Mononuclear cell (primary cell): ENCODE results near the gene LIPG. TPM values are rescaled to one million over a fixed set of nuclear protein-coding genes. Genes with fewer than 3 reads are reported as not detected.

Experiments
- H3K27me3 ChIP-seq: 2 replicates; pipeline ENCODE4 v1.6.0; 2011; ENCODE audit warnings: low read length, control low read depth; ENCODE audit not compliant: insufficient read depth
- H3K4me1 ChIP-seq: 2 replicates; pipeline ENCODE4 v1.5.1; 2011; ENCODE audit warnings: mild to moderate bottlenecking, low read length, control low read depth; ENCODE audit not compliant: insufficient read depth
- H3K4me3 ChIP-seq: 2 replicates; pipeline ENCODE4 v1.5.1; 2011; ENCODE audit warnings: mild to moderate bottlenecking, low read length, moderate library complexity
- H3K9me3 ChIP-seq: 2 replicates; pipeline ENCODE4 v1.5.1; 2011; ENCODE audit warnings: low read depth, mild to moderate bottlenecking, control low read depth, low read length
- total RNA-seq: library from RNA; depleted of rRNA; stranded (reverse); fragments of >200 nt; gene quantifications from one replicate; pipeline ENCODE4 v1.2.3, GENCODE V29; 2012

LIPG gene
- total RNA-seq, 1 donor = not detected

DNA sequence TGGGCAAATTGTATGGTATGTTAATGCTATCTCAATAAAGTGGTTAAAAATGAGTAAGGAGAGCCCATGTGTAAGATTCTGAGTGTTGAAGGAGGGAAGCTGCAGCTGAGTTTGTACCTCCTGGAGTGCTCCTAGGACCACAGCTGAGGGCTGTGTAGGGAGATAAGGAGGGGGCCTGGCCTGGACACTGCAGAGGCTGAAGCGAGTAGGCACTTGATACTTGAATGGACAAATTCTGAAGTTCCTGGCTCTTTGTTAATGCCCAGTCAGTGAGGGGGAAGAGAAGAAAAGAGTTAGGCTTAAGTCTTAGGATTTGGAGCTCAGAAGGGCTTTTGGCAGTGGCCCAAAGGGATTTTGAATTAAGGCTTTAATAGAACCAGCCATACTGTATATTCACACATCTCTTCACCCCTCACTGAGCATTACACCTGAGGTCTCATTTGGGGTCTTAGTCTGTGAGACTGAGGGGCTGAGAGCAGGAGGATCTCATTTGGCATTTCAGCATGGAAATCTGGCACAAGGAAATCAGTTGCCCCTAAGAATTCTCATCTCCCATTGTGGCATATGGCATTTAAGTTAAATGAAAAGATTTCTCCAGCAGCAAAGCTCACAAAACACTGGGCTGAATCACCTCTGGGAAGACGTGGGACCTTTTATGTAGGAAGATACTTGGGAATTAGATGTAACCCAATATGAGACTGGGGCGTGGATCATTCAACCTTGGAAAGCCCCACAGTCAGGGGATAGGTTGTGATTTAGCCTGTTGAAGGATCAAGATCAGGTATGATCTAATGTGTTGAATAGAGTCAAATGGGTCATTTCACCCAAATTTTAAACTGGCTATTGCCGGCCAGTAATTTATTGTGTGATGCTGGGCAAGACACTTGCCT is 46.8 kb downstream of the LIPG start:
- no peak overlapping the region for H3K4me3 ChIP-seq
- no peaks in the 10 kb centered on the region for H3K9me3 ChIP-seq
- no peaks in the 10 kb centered on the region for H3K4me1 ChIP-seq
- peaks cover 12% of the 10 kb centered on the region for H3K27me3 ChIP-seq

DNA sequence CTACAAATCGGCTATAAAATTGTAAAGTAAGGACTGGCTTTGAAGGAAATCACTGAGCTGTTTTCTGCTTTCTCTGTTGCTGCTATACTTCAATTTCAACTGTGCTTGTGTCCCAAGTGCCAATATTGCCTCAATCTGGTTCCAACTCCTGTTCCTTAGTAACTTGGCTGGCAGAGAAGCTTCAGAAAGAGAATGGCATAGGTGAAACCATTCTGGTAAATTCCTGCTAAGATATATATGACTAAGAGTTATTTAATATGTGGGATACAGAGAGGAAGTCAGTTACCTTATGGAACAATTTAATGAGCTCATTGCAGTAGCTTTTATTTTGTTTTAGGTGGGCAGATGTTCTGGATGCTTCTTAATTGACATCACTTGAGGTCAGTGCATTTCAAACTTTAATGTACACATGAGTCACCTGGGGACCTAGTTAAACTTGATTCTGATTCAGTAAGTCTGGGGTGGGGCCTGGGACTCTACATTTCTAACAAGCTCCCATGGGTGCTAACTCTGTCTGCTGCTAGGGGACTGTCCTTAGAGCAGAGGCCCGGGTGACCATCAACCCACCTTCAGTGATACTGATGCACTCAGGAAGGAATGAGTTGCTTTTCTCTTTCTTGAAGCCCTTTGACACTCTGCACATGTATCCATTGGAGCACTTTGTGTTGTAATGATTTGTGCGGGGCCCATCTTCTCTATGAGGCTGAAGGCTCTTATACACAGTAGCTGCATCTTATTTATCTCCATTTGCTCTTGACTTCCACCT is 47.6 kb downstream of the LIPG start:
- Histone ChIP-seq H3K9me3 (no peaks in the 10 kb centered on the region), H3K27me3 (peaks cover 8% of the 10 kb centered on the region), H3K4me1 (no peaks in the 10 kb centered on the region)

DNA sequence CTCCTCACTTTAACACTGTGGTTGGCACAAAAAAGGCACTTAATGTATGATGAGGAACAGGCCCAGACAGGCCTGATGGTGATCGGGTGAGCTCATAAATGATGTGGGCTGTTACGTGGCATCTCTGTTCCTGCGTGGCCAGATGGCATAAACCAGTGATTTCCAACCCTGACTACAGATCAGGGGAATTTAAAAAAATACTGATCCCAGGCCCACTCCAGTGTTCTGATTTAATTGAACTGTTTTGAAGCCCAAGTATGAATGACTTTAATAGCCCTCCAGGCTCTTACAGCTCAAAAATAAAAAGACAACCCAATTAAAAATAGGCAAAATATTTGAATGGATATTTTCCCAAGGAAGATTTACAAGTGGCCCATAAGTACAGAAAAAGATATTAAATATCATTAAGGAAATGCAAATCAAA is 48.2 kb downstream of the LIPG start:
- no peaks in the 10 kb centered on the region for H3K9me3 ChIP-seq
- no peaks in the 10 kb centered on the region for H3K4me1 ChIP-seq
- H3K27me3 ChIP-seq = peaks cover 7% of the 10 kb centered on the region
- no peak overlapping the region for H3K4me3 ChIP-seq

More for the DNA sequence above, 47.6 kb downstream of the LIPG start:
- H3K4me3 ChIP-seq = no peak overlapping the region

DNA sequence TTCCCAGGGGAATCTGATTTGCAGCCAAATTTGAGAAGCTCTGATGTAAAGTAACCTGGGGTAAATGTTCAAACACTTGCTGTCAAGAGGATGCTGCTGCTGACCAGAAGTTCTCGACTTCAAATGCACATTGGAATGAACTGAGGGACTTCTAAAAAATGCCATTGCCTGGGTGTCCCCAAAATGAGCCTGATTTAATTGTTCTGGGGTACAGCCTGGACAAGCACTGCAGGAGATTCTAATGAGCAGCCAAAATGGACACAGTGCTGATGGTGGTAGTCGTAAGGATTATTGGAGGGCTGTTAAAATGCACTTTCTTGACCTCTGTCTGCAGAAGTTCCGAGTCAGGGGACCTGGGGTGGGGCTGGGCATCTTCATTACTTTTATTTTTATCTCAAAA is 49.5 kb downstream of the LIPG start:
- Histone ChIP-seq H3K4me1 (no peaks in the 10 kb centered on the region), H3K27me3 (no peaks in the 10 kb centered on the region), H3K4me3 (no peak overlapping the region), H3K9me3 (no peaks in the 10 kb centered on the region)

DNA sequence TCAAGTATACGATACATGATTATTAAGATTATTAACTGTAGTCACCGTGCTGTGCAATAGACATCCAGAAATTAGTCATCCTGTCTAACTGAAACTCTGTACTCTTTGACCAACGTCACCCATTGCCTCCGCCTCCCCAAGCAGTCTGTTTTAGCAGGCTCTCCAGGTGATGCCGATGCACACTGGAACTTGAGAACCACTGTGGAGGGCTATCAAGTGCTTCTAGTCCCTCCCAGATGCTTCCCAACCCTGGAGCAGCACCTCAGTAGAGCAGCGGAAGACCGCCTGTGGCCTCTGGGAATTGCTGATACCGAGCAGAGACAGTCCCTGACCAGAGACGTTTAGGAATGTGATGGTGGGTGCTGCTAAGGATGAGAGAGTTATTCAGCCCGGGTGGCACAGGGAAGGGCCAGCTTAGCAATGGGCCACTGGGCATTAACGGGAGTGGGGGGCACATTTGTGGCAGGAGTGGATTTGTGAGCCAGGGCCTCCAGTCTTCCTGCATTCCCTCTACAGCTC is 50.7 kb downstream of the LIPG start:
- Histone ChIP-seq H3K27me3 (no peaks in the 10 kb centered on the region), H3K4me1 (no peaks in the 10 kb centered on the region), H3K9me3 (no peaks in the 10 kb centered on the region), H3K4me3 (no peak overlapping the region)

DNA sequence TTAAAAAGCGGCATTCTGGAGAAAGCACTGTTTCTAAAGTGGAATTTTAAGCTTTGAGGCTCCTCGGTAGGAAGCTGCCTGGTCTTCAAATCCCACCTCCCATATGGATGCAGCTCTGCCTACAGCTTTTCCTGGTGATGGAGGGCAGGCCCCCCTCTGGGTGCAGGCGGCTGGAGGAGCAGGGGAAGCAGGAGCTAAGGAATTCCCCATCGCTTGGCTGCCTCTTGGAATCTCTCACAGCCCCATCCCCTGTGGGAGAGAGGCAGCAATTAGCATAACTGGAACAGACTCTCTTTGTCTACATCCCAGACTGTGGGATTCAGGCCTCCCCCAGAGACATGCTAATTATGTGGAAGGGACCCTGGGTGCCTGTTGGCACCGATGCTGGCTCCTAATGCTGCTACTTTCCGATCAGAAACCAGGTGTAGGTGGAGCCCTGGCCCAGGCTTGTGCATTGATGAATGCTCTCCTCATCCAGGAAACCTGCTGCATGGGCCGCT is 51.3 kb downstream of the LIPG start:
- Histone ChIP-seq H3K4me3 (no peak overlapping the region), H3K9me3 (no peaks in the 10 kb centered on the region), H3K27me3 (no peaks in the 10 kb centered on the region), H3K4me1 (no peaks in the 10 kb centered on the region)

DNA sequence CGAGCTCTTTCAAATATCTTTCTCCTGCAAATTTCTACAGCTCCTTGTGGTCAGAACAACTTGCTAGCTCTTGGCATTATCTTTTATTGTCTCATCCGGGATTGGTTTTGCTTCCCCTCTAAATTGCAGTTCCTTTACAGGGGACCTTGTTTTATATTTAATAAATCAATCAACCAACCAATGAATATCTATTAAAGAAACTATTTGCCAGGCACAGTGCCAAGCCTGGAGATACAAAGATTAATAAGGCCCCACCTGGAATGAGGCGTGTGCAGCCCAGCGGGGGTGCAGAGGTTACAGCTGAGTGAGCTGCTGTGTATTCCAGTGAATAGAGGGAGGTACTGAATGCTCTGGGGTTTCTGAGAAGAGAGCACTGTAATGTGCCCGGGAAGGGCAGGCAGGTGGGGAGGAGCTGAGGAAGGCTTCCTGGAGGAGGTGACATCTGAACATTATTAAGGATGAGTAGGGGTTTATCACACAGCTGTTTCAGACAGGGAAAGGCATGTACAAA is 51.8 kb downstream of the LIPG start:
- Histone ChIP-seq H3K9me3 (no peaks in the 10 kb centered on the region), H3K4me3 (no peak overlapping the region), H3K27me3 (no peaks in the 10 kb centered on the region), H3K4me1 (no peaks in the 10 kb centered on the region)

DNA sequence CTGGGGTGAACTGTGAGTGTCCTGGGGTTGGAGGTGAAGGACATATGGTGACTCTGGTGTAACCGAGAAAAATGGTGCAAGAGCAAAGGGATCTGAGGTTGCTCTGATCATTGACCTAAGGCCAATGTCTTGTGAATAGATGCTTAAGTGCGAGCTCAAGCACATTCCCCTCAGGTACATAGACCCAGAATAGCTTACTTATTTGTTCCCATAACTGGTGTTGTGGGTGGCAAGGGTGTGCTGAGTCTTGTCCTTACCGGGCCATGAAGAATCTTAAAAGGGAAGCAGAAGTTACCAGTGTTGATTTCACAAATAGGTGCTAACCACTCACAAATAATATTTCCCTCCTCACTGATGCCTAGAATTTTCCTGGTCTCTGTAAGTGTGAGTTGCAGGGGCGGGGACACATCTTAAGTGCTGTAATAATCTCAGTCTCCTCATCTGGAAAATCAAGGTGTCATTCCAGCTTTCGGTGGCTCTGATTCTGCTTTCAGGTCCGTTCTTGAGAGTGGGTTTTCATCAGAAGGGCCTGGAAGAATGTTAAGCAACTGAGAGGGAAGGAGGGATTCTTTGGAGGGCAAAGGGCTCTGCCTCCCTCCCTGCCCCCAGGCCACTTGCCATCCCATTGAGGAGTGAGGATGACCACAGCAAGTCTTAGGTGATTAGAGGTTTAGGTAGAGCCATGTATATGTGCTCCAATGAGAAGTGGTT is 54.9 kb downstream of the LIPG start:
- no peaks in the 10 kb centered on the region for H3K27me3 ChIP-seq
- no peak overlapping the region for H3K4me3 ChIP-seq
- H3K4me1 ChIP-seq = no peaks in the 10 kb centered on the region
- no peaks in the 10 kb centered on the region for H3K9me3 ChIP-seq

DNA sequence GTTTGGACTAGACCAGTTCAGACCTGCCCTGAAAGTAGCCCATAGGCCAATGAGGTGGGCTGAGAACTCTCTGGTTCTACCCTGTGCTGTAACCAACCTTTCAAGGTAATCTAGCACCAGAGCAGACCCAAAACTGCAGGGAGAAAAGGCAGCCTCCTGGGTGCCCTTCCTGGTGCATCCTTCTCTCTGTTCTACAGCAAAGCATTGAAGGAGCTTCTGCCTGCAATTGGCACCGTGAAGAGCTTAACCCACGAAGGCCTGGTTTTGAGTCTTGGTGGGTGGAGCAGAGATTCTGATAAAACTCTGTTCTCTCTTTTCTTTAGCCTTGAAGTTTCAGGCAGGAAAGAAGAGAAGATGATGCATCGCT is 55.5 kb downstream of the LIPG start:
- H3K27me3 ChIP-seq = peaks cover 1% of the 10 kb centered on the region
- H3K9me3 ChIP-seq = no peaks in the 10 kb centered on the region
- H3K4me3 ChIP-seq = no peak overlapping the region
- H3K4me1 ChIP-seq = no peaks in the 10 kb centered on the region

DNA sequence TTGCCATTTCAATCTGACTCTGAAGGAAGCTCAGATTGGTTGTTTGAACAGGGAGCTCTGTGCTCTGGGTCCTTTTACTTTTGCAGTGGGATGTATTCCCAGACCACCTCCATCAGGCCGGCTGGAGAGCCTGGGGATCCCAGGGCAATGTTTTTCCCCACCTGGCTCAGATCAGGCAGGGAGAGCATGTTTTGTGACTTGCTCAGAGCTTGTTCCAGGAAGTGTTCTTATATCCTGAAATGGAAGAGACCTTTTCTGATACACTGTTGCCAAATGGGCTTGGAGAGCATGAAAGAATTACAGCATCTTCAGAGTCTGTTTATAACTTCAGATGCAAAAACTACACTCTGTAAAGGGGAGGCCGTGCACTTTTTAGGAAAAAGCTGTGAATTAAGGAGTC is 56.0 kb downstream of the LIPG start:
- Histone ChIP-seq H3K27me3 (peaks cover 3% of the 10 kb centered on the region), H3K4me1 (no peaks in the 10 kb centered on the region), H3K4me3 (no peak overlapping the region), H3K9me3 (no peaks in the 10 kb centered on the region)

DNA sequence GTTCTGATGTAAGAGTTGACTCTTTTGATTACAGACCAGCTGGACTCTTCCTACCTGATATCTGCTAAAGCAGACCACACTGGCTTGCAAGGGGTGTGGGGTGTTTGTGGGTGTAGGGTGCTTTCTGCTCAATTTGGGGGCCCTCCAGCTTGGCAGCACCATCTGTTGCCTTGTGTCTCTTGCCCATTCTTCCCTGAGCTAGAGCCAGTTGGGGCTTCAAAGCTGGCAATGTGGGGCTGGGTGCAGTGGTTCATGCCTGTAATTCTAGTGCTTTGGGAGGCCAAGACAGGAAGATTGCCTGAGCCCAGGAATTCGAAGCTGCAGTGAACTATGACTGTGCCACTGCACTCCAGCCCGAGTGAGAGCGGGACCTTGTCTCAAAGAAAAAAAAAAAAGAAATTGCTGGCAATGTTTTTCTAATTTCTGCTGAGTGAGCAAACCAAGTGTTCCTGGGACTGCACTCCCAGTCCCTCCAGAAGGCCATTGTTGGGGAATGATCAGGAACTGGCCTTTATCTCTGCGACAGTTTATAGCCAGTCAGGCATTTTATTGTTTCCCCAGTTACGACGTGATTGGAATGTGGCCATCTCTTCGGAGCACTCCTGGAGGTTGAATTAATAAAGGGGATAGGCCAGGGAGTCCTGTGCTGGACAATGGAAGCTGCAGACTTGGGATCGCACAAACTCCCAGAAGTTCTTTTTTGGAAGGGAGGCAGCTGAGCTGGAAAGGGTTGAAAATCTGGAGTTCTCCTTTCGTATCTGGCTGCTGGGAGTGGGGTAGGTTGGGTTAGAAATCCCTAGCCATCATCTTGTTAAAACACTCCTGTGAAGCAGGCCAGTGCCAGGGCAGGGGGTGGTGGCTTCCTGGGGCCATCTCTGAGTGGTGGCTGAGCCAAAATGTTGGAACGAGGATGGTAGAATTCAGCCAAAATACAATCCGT is 57.2 kb downstream of the LIPG start:
- H3K9me3 ChIP-seq = no peaks in the 10 kb centered on the region
- no peaks in the 10 kb centered on the region for H3K4me1 ChIP-seq
- H3K27me3 ChIP-seq = peaks cover 3% of the 10 kb centered on the region
- no peak overlapping the region for H3K4me3 ChIP-seq

DNA sequence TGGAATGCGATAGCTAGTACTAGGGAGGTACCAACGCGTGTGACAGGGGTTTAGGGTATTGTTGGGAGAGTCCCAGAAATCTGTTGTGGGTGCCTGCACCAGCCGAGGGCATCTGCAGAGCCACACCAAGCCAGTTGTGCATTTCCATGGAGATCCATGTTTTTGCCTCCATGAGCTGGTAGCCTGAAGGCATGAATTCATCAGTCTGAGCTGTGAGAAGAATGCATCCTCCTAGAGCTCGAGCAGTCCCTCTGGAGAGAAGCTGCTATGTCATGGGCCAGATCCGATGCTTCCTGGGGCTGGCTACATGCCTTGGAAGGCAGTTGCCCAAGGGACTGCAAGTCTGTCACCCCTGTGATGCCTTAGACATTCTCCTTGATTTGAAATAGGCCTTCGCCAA is 57.9 kb downstream of the LIPG start:
- H3K9me3 ChIP-seq = no peaks in the 10 kb centered on the region
- peaks cover 3% of the 10 kb centered on the region for H3K27me3 ChIP-seq
- no peaks in the 10 kb centered on the region for H3K4me1 ChIP-seq
- H3K4me3 ChIP-seq = no peak overlapping the region

DNA sequence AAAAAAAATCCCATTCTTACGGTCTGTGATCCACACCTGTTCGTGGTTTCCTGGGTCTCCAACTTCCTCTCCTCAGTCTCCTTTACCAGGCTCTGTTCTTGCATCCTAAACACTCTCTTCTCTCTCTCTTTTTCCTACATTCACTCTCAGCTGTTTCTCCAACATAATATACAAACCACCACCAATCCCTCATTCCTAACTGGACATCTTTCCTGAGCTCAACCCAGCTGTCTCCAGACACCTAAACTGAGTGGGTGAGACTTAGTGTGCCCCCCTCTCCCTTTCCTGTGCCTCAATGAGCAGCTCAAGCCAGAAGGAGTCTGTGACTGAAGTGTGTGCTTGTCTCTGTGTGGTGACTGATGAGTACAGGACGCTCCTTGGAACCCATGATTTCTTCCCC is 59.4 kb downstream of the LIPG start:
- H3K4me1 ChIP-seq = no peaks in the 10 kb centered on the region
- peaks cover 3% of the 10 kb centered on the region for H3K27me3 ChIP-seq
- no peaks in the 10 kb centered on the region for H3K9me3 ChIP-seq
- H3K4me3 ChIP-seq = no peak overlapping the region
